Right ventricle myocardium superior (tissue), 1 donor: ENCODE measurements around the gene LRCH4. TPM values are rescaled to one million over a fixed set of nuclear protein-coding genes. Genes with fewer than 3 reads are reported as not detected.
"Not testable (repeated sequence)": the region's sequence is repeated elsewhere in the genome, so short reads cannot be mapped to it uniquely, and the experiment has no call there.

Experiments used
- ATAC-seq: fragments of 200-7000 bp; cut with Tn5 transposase; one replicate; pipeline ENCODE4 v1.9.1; 2020; ENCODE audit warnings: mild to moderate bottlenecking; ENCODE audit not compliant: poor library complexity
- DNase-seq: peaks from one replicate; pipeline ENCODE4 v3.0.0-alpha.2; 2020
- intact Hi-C: fragments of 100-400 bp; cut with DNase I; formaldehyde crosslinking; loops from one replicate; pipeline ENCODE4 v1.11.2; 2022
- total RNA-seq: library from RNA; stranded (reverse); fragmentation: NEBNext Ultra II Directional; extraction: Animal tissue kit (Norgen Biotek cat#: 25700); gene quantifications from one replicate; pipeline ENCODE4 v1.2.1, GENCODE V29; 2021
- donor health status: DM: no; HTN: yes; CAD: no; lungs with severe emphysema.

The LRCH4 gene
- total RNA-seq, 1 donor from 2014 or later: 22.8 TPM

DNA sequence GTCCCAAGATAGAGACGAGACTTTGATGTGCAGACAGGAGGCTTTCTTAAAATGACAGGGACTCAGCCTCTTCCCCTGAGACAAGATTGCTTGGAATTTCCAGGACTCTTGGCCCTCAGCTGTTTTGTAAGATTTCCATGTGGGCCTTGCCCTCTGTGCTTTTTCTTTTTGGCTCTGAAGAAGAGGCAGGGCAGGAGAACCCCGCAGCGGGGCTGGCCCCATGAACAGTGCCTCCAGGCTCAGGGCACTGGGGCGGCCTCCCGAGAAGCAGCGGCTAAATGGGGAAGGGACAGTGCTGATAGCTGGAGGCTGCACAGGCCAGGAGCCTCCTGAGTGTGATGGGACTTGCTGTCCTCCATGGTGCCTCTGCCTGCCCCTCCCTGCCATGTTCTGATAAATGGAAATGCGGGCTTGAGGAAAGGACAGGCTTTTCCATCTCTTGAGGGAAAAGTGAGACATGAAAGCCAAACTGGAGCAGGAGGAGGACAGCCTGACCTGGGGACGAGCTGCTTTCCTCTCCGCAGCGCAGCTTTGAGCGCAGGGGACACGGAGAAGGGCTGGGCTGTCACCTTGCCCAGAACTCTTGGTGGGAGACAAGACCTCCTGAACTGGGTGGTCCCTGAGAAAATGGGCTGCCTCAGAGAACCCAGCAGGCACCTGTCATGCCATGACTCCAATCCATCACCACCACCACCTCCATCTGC lies 24.3 kb downstream of the LRCH4 start:
- intact Hi-C loops: loop anchor here (5.0 to 10.0 kb wide), 3 partner anchors 94 to 163 kb away; partner anchors contain the start of genes EPO and GIGYF1
- ATAC-seq (no peak), DNase-seq (no peak)

DNA sequence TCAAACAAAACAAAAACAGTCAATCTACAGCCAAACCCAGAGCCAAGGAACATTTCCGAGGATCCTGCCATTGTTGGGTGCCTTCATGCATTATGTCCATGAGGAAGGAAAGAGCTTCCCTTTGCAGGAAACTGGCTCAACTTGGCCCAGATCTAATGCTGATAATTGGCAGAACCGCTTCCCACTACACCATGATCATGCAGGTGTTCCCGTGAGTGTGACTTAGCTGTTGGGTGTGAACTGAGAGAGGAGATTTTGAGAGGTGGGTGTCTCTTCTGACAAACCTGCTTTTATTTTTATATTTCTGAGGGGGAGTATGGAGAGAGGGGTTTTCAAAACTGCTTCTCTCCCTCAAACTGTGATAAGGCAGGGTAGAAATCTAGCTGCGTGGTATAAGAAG lies 26.8 kb downstream of the LRCH4 start:
- intact Hi-C loops: no loop called here
- ATAC-seq (no peak), DNase-seq (no peak)

DNA sequence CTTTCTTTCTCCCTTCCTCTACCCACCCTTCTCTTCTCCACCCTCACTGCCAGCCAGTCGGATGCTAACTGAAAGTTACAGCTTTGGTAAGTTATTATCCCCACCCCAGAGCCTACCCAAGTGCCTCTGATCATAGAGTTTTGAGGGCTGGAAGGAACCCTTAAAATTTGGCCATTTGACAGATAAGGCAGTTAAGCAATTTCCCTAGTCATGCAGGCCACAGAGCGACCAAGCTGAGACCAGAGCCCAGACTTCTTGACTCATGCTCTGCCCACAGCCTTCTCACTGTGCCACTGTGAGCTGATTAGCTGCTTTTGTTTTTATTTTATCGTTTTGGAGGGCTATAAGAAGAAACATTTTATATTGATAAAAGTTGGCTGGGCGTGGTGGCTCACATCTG lies 29.4 kb downstream of the LRCH4 start:
- DNase-seq (no peak), ATAC-seq (no peak)
- intact Hi-C loops: no loop called here

GRCh38 chr7:100555701-100556100 lies 30.2 kb downstream of the LRCH4 start:
- DNase-seq: no peak
- intact Hi-C loops: no loop called here
- no peak for ATAC-seq

DNA sequence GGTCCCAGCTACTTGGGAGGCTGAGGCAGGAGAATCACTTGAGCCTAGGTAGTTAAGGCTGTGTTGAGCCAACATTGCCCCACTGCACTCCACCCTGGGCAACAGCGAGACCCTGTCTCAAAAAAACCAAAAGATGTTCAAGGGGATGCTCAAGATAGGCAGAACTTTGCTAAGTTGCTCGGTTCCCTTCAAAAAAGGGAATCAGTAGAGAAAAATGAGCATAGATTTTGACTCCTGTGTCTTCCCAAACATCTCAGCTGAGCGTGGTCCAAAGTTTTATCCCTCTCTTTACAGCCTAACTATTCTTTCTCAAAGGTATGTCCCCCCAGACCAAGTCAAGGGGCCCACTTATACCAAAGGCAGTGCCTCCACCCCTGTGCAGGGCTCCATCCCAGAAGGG lies 32.9 kb downstream of the LRCH4 start:
- ATAC-seq: no peak
- no peak for DNase-seq
- intact Hi-C loops: no loop called here

DNA sequence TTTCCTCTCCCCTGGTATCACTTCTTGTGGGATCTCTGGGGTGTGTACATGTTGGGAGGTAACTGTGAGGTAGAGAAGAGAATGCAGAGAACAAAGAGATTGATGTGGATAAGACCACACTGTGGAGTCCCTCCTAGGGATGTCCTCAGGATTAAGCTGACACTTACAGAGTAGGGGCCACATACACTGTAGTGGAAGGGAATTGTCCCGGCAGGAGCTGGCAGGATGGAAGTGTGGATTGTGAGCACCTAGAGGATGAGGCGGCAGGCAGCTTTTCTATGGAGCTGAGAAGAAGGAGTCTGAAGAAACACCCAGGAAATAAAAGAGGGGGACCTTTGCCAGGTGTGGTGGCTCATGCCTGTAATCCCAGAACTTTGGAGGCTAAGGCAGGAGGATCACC lies 33.4 kb downstream of the LRCH4 start:
- intact Hi-C loops: no loop called here
- no peak for ATAC-seq
- no peak for DNase-seq

DNA sequence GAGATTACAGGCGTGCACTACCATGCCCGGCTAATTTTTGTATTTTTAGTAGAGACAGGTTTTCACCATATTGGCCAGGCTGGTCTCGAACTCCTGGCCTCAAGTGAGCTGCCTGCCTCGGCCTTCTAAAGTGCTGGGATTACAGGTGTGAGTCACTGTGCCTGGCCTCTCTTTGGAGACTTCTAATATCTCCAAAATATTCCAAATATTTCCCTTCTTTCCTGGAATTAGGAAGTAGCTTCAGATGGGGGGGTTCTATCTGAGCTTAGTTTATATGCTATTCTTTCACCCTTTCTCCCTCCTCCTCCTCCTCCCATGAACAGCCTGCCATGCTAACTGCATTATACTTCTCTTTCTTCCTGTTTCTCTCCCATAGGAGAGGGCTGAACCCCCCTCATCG lies 37.5 kb downstream of the LRCH4 start:
- ATAC-seq, DNase-seq, intact Hi-C loops: not testable (repeated sequence)

- intact Hi-C loops: no loop called here
- ATAC-seq: no peak
Measured at GRCh38 chr7:100547872-100548271, 38.1 kb downstream of the LRCH4 start.

GRCh38 chr7:100546926-100547800 lies 38.8 kb downstream of the LRCH4 start:
- ATAC-seq (no peak), DNase-seq (no peak)
- intact Hi-C loops: no loop called here

More at GRCh38 chr7:100547872-100548271, 38.1 kb downstream of the LRCH4 start:
- no peak for DNase-seq

DNA sequence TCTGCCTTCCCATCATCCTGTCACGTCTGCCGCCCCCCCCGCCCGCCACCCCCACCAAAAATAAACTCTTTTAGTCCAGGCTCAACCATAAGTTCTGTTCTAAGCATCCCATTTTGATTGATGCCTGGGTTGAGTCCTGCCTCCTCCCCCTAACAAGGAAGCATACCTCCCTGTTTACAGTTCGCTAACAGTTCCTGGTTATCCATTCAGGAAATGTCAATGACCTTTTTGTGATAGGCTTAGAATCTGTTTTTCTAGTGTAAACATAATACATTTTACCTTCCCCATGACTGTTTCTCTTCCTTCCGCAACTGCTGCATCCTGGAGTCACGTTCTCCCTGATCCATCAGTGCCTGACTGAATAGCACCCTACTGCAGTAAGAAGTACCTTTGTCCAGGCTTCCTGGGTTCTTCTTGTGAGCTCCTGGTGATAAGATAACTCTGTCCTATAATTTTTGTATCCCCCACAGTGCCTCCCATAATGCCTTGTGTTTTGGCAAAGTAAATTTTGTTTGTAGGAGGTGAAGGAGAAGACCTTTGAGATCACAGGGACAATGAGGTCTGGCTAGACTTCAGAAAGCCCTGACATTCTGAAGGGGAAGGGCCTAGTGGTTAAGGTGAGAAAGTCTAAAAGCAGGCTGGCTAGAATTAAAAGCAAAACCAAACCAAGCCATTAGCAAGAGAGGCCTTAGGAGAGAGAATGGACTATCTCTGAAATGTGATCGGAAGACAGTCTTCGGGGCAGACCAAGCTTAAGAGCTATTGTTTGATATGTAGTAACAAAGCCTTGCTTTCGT lies 39.6 kb downstream of the LRCH4 start:
- no peak for DNase-seq
- peak; percentile 17 for ATAC-seq
- intact Hi-C loops: no loop called here

- peak; percentile 79 for ATAC-seq
- intact Hi-C loops: no loop called here
- no peak for DNase-seq
Measured at GRCh38 chr7:100545360-100546128, 40.4 kb downstream of the LRCH4 start.

DNA sequence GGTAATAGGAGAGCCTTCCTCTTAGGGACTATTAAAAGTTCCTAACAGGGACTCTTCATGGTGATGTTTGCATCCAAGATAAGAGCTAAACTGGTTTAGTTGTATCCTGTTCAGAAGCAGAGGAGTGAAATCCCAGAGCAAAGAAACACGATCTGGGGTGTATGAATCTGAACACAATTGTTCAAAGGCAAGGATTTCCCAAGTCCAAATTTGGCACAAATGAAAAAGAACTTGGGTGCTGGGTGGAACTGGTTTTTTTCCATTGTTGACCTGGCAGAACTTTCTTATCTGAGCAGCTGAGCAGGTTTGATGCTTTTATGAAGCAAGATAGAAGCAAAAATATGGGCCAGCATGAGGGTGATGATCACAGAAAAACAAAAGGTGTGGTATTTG lies 41.0 kb downstream of the LRCH4 start:
- ATAC-seq: peak; percentile 7
- intact Hi-C loops: no loop called here
- DNase-seq: no peak

DNA sequence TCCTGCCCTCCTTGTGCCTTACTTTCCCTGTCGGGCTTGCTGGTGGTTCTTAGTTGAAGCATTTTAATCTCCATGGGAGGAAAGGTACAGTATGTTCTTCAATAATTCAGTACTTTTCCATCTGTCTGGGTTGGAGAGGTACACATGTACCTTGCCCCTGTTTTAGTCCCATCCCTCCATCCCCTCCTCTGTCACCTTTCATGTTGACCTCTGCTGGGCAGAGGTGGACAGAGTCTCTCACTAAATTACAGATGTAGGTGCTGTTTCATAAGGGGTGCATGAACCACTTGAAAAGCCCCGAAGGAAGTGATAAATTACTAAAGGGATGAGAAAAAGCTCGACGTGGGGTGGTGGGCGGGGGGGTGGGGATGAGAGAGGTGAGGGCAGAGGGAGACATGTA lies 41.5 kb downstream of the LRCH4 start:
- ATAC-seq: no peak
- DNase-seq: no peak
- intact Hi-C loops: no loop called here

- ATAC-seq: no peak
- intact Hi-C loops: no loop called here
- no peak for DNase-seq
Measured at GRCh38 chr7:100543586-100543985, 42.3 kb downstream of the LRCH4 start.

DNA sequence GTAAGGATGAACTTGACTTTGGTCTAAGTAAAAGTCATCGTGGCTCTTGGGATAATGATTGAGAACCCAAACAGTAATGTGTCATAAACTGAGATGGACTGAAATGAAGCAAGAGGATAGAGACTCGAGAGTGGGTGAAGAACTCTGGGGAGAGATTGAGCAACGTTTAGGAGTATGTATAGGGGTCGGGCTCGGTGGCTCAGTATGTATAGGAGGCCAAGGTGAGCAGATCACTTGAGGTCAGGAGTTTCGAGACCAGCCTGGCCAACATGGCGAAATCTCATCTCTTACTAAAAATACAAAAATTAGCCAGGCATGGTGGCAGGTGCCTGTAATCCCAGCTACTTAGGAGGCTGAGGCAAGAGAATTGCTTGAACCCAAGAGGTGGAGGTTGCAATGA lies 44.6 kb downstream of the LRCH4 start:
- intact Hi-C loops, ATAC-seq, DNase-seq: not testable (repeated sequence)

- intact Hi-C loops: no loop called here
- ATAC-seq (no peak), DNase-seq (no peak)
Measured at GRCh38 chr7:100540073-100540723, 45.7 kb downstream of the LRCH4 start.

DNA sequence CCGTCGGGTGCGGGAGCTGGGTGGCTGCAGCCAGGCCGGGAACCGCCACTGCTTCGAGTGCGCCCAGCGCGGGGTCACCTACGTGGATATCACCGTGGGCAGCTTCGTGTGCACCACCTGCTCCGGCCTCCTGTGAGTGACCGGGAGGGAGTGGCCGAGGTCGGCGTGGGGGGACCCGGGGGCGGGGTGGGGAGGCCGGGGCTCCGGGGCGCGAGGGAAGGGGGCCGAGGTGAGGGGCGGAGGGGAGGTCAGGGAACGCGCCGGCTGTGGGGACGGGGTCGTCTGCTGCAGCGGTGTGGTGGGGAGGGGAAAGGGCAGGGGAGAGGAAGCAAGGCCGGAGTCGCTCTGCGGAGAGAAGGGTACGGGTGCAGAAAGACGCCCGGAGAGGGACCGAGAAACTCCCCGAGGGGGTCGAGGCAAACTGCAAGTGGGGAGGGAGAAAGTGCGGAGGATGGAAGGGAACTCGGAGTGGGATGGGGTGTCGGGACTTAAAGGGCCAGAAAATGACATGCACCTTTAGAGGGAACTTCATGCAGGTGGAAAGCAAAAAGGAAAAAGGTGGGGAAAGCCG lies 46.4 kb downstream of the LRCH4 start:
- DNase-seq (no peak), ATAC-seq (no peak)
- intact Hi-C loops: no loop called here
